G401 (cell line): ENCODE measurements around the gene VTCN1. TPM values are rescaled to one million over a fixed set of nuclear protein-coding genes. Genes with fewer than 3 reads are reported as not detected.
"Not testable (repeated sequence)": the region's sequence is repeated elsewhere in the genome, so short reads cannot be mapped to it uniquely, and the experiment has no call there.

Experiments used
- DNase-seq: peaks from one replicate; pipeline ENCODE4 v3.0.0-alpha.2; 2015; ENCODE audit warnings: low spot score
- in situ Hi-C: cut with HindIII; loops from 2 replicates; pipeline ENCODE4 v1.10.0; 2016; ENCODE audit warnings: low sequenced_read_pairs, mixed read lengths
- total RNA-seq: library from RNA; depleted of rRNA; stranded (reverse); fragments of >200 nt; shearing (Covaris generic); gene quantifications from 2 replicates; pipeline ENCODE4 v1.2.3, GENCODE V29; 2014

VTCN1 gene
- total RNA-seq, 1 experiment from 2014 or later, result not detected

GRCh38 chr1:117173006-117173405 lies 37.7 kb downstream of the VTCN1 start:
- in situ Hi-C loops, result no loop called here
- DNase-seq, result no peak

- in situ Hi-C loops, result no loop called here
- peak; percentile 83 for DNase-seq
Measured at GRCh38 chr1:117171900-117172511, 38.7 kb downstream of the VTCN1 start.

DNA sequence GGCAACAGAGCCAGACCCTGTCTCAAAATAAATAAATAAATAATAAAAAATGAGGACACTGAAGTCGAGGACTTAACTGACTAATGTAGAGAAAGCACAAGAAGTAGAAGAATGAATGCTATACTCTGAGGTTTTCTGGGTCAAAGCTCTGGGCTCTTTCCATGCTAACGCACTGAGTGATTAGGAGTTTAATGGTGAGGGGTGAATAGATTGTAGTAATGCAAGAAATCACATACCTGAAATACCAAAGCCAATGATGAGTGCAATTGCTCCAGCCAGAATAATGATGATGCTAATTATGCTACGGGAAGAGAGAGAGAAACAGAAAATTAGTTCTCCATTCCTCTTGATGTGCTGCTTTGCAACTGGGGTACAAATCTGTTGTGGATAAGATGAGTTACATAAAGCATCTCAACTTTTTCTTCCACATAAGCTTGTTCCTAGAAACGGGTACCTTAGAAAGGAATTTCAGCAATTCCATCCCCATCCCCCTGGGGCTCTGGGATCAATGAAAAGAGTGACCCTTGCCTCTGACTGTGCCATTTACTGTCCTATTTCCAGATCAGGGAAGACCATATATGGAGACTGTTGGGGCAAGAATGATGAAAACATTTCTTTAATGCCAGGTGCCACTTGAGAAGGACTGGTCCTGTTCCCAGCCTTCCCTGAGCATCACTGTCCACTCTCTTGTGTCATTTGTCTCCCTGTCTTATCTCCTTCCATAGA lies 40.7 kb downstream of the VTCN1 start:
- in situ Hi-C loops, result no loop called here
- DNase-seq, result no peak

GRCh38 chr1:117167402-117167801 lies 43.3 kb downstream of the VTCN1 start:
- in situ Hi-C loops, result no loop called here
- no peak for DNase-seq

DNA sequence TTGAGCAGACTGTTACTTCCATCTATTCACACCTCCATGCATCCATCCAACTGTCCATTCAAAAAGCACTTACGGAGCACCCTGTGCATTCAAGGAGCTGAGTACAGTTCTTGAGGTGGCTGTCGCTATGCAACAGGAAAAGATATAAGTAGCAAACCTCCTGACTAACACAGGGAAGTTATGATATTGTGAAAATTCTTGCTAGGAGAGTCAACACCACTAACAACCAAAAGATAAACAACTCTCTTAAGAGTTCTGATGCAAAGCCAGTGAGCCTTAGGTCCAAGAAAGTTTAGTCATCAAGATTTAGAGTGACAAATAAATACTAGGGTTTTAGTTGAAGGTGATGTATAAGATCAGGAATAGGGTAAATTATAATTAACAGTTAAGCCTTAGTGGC lies 44.7 kb downstream of the VTCN1 start:
- DNase-seq, result no peak
- in situ Hi-C loops, result no loop called here

DNA sequence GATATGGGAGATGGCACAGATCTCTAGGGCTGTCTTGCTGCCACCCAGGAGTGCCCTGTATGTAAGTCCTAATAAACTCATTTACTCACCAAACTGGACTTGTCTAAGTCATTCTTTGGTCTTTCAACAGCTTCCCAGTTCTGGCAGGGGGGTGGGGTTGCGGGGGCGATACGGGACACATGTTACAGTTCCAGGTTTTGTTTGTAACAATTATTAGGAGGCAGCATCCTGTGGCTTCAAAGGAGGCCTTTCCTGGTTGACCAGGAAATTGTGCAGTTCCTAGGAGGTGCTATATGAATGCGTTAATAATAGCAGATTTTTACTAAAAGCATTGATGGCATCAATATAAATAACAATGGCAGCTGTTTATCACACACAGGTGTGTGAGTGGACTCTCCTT lies 46.5 kb downstream of the VTCN1 start:
- DNase-seq, result no peak
- in situ Hi-C loops, result no loop called here

DNA sequence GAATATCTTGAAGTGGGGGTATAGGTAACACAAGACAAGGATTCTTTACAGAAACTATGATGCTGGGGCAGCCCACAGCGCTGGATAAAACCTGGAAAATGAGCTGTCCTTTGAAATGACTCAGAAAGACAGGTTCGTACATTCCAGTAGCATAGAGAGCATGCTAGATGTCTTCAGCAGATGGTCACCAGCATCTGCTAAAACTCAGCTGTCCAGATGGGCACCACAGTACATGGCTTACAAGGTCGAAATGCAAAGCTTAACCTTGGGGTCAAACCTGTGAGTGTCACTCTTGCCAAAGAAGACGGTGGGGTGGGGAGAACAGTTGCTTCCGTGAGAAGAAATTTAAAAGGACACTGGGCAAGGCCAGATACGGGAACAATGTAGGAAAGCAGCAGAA lies 47.9 kb downstream of the VTCN1 start:
- in situ Hi-C loops, result no loop called here
- no peak for DNase-seq

- no peak for DNase-seq
Measured at GRCh38 chr1:117161887-117162286, 48.8 kb downstream of the VTCN1 start.

DNA sequence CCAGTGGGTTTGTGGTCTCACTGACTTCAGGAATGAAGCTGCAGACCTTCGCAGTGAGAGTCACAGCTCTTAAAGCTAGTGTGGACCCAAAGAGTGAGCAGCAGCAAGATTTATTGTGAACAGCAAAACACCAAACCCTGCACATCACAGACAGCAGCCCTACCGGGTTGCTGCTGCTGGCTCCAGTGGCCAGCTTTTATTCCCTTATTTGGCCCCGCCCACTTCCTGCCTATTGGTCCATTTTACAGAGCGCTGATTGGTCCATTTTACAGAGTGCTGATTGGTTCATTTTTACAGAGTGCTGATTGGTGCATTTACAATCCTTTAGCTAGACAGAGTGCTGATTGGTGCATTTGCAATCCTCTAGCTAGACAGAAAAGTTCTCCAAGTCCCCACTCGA lies 59.4 kb downstream of the VTCN1 start:
- DNase-seq, in situ Hi-C loops: not testable (repeated sequence)

More at GRCh38 chr1:117161887-117162286, 48.8 kb downstream of the VTCN1 start:
- in situ Hi-C loops, result no loop called here

GRCh38 chr1:117150316-117150715 lies 60.4 kb downstream of the VTCN1 start:
- DNase-seq, result no peak
- in situ Hi-C loops, result no loop called here

GRCh38 chr1:117147856-117148588 lies 62.7 kb downstream of the VTCN1 start:
- in situ Hi-C loops, result no loop called here
- DNase-seq, result no peak

DNA sequence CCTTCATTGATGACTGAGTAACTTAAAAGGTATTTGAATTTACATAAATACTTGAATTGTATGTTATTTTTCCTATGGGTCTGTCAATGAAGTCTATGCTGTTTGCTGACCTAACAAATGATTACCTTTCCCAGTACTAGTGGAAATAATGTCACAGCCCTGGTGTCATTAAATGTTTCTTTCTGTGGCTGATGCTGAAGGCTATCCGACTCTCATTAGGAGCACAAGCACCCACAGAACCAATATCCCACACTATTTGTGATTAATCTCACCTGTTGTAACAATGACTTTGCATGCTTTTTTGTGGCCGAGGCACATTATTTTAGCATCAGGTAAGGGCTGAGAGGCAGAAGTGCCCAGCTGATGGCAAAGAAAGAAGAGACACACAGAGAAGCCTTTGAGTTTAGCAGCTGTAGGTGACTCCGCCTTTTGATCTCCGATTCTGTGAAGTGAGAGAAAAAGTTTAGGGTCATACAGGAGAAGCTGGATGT lies 63.3 kb downstream of the VTCN1 start:
- DNase-seq, result no peak
- in situ Hi-C loops, result no loop called here

DNA sequence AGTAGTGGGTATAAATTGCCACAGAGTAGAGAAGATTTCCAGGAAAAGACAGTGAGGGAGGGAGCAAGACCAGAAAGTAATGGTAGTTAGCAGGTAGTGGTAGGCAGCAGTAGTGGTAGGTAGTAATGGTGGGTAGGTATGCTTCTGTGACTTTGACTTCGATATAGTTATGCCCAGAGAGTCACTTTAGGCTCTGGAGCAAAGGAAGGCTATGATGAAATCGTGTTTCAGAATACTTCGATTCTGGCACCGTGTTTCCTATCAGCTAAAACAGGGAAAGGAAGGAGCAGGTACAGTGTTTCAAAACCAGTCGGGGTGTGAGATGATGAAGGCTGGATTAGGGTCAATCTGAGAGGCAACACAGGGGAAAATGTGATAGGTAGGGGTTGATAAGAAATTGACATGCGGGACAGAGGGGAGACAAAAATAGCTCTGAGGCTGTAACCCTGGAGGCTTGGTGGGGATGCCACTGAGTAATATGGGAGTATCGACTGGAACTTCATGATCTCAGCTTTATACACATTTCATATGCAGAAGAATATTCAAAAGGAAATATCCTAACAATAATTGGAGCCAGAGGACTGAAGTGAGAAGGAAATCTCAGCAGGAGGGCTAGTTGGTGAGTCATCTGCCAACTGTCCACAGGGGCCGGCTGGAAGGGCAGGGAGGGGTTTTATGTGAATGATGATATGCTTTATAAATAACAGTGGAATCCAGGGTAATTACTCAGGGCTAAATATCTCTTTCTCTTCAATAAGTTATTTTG lies 64.0 kb downstream of the VTCN1 start:
- in situ Hi-C loops, result no loop called here
- DNase-seq, result no peak

DNA sequence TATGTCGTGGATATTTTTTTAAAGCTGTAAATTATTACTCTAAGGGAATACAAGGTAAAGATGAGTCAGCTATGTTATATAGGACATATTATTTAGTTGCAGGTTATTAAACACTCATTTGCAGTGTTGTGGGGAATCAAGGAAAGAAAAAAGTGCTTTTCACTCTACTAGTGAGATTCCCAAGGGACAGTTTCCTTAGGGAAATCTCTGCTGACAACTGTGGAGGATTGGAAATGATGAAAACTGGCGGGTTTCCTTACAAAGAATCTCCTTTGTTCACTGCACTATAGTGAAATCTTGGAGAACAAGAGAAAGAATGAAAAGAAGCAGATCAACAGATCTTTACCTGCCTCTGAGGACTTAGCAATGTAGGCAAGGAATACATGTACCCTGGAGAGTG lies 64.7 kb downstream of the VTCN1 start:
- no peak for DNase-seq
- in situ Hi-C loops, result no loop called here

- in situ Hi-C loops, result no loop called here
- DNase-seq, result no peak
Measured at GRCh38 chr1:117143871-117144270, 66.9 kb downstream of the VTCN1 start.

DNA sequence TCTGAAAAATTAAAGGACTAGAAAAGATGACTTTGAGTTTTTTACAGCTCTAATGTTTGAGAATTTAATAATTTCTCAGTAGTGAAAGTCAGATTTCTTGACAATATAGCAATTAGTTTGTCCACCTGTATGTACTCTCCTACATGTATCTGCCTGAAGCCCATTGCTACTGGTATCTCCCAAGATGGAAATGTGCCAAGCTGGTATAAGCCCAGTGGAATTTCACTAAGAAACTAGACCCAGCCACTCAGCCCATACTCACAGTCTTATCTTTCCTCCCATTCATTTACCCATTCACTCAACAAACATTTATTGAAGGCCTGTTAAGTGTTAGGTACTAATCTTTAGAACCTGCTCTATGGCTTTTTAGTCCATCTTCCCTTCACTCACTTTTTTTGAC lies 67.6 kb downstream of the VTCN1 start:
- DNase-seq, result no peak
- in situ Hi-C loops, result no loop called here

DNA sequence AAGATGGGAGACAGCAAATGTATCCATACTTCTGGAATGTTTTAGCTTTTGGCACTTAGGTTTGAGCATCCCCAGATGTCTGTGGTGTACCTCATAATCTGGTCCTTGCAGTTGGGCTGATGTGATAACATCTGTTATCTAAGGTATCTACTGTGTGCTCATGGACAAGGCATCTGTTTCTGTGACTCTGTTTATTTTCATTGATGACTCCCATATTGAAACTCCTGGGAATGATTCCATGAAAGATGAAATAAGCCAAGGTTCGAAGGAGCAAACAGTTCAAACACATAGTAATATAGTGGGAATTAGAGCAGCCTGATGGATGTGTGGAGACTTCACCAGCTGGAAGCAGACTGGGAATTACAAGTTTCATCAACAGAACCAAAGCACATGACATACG lies 68.5 kb downstream of the VTCN1 start:
- no peak for DNase-seq
- in situ Hi-C loops, result no loop called here

- DNase-seq, result no peak
- in situ Hi-C loops, result no loop called here
Measured at GRCh38 chr1:117138561-117138960, 72.2 kb downstream of the VTCN1 start.

- in situ Hi-C loops, result no loop called here
- no peak for DNase-seq
Measured at GRCh38 chr1:117138106-117138505, 72.6 kb downstream of the VTCN1 start.
